HG02759 (cell line): ENCODE results near the gene UGT1A5.

Source experiments
- ATAC-seq: cut with Tn5 transposase; IDR thresholded peaks from one replicate; pipeline ENCODE4 v1.9.1; 2021; ENCODE audit warnings: mild to moderate bottlenecking, moderate library complexity; ENCODE audit not compliant: unreplicated experiment

Gene UGT1A5

DNA sequence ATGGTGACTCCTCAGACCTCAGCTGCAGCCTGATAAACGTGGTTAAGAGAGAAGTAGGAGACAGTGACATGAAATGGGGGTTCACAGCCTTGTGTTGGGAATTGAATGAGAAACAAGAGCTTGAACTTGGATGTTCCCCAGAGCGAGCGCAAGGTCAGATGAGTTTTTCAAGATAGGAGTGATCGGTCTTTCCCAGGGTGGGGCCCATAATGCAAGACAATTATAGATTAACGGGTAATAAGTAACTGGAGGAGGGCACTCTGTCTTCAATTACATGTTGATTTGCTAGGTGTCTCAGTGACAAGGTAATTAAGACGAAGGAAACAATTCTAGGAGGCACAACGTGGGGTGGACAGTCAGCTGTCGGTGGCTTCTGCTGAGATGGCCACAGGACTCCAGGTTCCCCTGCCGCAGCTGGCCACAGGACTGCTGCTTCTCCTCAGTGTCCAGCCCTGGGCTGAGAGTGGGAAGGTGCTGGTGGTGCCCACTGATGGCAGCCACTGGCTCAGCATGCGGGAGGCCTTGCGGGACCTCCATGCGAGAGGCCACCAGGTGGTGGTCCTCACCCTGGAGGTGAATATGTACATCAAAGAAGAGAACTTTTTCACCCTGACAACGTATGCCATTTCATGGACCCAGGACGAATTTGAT is at the start of gene UGT1A5:
Gene UGT1A5, plus strand, starts transcription at position 297 of the 651 bp plus-strand sequence. Its CDS starts 85 bp downstream, at position 382.
- no peak for ATAC-seq

- ATAC-seq = no peak
Measured at GRCh38 chr2:233663911-233664310, 48.8 kb upstream of the UGT1A5 start.

DNA sequence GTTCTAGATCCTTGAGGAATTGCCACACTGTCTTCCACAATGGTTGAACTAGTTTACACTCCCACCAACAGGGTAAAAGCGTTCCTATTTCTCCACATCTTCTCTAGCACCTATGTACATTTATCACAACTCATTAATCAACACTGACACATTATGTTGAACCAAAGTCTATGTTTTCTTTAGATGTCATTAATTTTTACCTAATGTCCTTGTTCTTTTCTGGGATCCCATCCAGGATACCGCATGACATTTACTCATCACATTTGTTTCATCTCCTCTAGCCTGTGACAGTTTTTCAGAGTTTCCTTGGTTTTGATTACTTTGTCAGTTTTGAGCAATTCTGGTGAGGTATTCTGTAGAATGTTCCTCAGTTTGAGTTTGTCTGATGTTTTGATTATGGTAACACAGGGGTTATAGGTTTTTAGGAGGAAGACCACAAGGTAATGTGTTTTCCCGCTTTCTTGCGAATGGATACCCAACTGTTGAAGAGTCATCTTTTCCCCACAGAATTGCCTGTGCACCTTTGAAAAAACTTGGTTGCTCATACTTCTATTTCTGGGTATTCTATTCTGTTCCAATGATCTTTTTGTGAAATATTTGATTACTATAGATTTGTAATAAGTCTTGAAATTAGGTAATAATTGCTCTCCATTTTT is 44.0 kb upstream of the UGT1A5 start:
- ATAC-seq = no peak

DNA sequence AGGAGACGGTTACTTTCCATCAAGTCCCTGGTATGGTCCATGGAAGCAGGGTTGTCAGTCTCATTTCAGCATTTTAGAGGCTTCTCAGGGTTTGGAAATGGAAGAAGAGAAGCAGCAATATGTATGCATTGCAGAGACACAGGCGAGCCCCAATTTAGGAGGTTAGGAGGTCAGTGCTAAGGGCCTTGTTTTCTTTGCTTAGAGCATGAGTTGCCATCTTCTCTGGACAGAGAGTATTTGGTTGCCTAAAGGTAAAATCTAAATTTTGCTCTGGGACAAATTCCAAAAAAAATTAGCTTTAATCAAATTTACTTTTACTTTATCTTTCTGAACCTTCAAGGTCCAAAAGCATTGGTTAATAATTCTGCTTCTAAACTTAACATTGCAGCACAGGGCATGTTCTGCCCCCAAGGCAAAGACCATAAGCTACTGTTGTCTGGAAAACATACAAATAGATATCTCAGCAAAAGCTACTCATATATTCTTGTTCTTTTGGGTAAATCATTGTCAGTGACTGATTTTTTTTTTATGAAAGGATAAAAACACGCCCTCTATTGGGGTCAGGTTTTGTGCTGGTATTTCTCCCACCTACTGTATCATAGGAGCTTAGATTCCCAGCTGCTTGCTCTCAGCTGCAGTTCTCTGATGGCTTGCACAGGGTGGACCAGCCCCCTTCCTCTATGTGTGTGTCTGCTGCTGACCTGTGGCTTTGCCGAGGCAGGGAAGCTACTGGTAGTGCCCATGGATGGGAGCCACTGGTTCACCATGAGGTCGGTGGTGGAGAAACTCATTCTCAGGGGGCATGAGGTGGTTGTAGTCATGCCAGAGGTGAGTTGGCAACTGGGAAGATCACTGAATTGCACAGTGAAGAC is 41.2 kb upstream of the UGT1A5 start, which contains the start of gene UGT1A9:
Gene UGT1A9, plus strand, starts transcription at position 609 of the 872 bp plus-strand sequence. Its CDS starts 37 bp downstream, at position 646.
- no peak for ATAC-seq

DNA sequence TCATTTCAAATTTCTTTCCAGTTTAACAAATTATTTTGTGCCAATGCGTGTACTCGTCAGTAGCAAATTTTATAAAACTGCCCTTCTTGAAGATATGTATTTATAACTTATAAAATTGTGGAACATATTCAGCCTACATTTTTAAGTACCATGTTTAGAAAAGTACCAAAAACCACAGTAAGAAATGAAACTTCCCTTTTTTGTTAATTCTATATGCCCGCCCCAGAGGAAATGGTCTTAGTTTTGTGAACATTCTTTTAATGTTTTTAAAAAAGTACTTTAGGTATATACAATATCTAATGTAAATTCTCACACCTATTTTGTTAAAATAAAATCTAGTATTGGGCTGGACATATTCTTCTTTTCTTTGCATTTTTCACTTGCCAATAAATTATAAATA is 39.8 kb upstream of the UGT1A5 start:
- ATAC-seq = no peak

GRCh38 chr2:233673896-233674295 is 38.8 kb upstream of the UGT1A5 start:
- no peak for ATAC-seq

DNA sequence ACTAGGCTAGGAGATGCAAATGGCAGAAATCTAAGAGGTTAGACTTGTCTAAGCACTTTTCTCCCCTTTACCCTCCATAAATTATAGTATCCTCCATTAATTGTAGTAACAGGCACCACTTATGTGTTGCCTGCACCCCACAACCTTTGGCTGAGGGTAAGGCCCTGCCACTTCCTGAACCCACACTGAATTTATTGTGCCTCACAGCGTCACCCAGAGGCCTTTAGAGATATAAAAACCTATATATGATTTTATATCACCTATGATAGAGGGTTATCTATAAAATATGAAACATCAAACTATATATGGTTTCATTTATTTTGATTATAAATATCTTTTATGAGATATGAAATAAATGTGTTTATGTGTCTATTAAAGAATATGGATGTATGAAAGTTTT is 38.4 kb upstream of the UGT1A5 start:
- ATAC-seq = no peak

DNA sequence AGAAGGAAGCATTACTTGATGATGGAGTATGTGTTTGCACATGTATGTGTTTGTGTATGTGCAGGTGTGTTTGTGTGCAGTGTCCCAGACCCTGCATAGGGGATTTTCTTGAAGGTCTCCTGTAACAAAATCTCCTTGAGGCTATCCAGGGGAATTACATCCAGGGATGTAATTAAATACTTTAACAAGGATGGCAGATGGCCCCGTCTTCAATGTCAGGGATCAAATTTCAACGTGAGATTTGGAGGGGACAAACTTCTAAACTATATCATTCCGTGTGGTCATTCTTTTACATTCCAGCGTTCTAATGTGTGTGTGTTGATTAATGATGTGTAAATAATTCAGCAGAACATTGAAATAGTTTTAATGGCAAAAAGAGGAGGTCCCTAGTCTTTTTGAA is 37.7 kb upstream of the UGT1A5 start:
- ATAC-seq = no peak

DNA sequence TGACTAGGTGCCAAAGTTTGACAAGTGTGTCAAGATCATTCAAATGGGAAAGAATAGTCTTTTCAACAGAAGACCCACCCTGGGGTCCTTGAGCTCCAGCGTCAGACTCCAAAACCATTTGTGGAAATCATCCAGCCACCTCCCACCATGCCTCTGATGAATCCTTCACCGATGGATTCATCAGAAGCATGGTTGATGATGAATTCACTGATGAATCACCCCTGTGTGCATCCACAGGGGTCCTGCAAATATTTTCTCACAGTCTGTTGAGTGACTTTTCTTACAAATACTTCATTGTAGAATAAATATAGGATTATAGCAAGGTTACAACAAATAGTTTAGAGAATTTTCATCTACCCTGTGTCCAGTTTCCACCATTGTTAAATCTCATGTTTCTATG is 36.7 kb upstream of the UGT1A5 start:
- ATAC-seq = no peak

GRCh38 chr2:233679196-233679595 is 33.5 kb upstream of the UGT1A5 start:
- no peak for ATAC-seq

GRCh38 chr2:233680361-233681045 is 32.2 kb upstream of the UGT1A5 start:
- ATAC-seq = no peak

DNA sequence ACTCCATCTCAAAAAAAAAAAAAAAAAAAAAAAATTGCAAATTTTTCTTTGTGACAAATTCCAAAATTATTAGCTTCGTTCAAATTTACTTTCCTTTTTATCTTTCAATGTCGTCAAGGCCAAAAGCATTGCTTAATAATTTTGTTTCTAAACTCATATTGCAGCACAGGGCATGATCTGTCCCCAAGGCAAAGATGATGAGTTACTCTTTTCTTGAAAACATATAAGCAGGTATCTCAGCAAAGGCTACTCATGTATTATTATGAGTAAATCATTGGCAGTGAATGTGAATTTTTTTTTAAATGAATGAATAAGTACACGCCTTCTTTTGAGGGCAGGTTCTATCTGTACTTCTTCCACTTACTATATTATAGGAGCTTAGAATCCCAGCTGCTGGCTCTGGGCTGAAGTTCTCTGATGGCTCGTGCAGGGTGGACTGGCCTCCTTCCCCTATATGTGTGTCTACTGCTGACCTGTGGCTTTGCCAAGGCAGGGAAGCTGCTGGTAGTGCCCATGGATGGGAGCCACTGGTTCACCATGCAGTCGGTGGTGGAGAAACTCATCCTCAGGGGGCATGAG is 31.1 kb upstream of the UGT1A5 start, which contains the start of gene UGT1A7:
Gene UGT1A7, plus strand, starts transcription at position 381 of the 579 bp plus-strand sequence. Its CDS starts 37 bp downstream, at position 418.
- ATAC-seq = no peak

- ATAC-seq = no peak
Measured at GRCh38 chr2:233684640-233685039, 28.1 kb upstream of the UGT1A5 start.

DNA sequence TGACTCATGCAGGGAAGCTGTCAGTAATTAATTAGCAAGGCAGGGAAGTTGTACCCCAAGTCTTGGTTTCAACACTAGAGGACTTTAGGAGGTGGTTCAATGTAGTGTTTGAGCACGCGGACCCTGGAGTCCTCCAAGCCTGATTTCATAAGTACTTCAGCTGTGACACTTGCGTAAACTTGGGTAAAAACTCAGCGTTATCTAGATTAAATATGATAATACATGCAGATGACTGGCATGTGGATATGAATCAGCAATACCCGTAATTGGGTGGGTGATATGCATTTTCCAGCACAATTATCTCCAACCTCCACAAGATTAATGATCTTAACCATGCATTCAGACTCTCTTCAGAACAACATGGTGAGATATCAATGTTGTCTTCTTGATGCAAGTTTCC is 25.8 kb upstream of the UGT1A5 start:
- no peak for ATAC-seq

DNA sequence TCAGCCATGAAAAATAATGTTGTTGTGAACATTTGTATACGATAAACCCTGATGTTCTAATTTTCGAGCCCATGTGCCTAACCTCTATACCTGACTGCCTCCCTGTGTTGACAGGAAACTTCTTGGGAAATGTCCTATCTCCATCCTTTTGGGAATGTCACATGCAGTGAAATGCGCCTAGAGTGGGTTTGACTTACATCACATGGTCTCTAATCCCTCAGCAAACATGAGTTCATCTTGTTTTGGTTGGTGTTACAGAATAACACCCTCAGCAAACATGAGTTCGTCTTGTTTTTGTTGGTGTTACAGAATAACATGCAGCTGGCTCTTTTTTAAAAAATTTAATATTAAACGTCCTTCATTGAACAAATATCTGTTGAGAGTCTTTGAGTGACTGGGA is 24.4 kb upstream of the UGT1A5 start:
- ATAC-seq = no peak

- no peak for ATAC-seq
Measured at GRCh38 chr2:233689031-233689430, 23.7 kb upstream of the UGT1A5 start.

- ATAC-seq = no peak
Measured at GRCh38 chr2:233689501-233689900, 23.2 kb upstream of the UGT1A5 start.

- ATAC-seq = no peak
Measured at GRCh38 chr2:233690444-233690843, 22.3 kb upstream of the UGT1A5 start.

DNA sequence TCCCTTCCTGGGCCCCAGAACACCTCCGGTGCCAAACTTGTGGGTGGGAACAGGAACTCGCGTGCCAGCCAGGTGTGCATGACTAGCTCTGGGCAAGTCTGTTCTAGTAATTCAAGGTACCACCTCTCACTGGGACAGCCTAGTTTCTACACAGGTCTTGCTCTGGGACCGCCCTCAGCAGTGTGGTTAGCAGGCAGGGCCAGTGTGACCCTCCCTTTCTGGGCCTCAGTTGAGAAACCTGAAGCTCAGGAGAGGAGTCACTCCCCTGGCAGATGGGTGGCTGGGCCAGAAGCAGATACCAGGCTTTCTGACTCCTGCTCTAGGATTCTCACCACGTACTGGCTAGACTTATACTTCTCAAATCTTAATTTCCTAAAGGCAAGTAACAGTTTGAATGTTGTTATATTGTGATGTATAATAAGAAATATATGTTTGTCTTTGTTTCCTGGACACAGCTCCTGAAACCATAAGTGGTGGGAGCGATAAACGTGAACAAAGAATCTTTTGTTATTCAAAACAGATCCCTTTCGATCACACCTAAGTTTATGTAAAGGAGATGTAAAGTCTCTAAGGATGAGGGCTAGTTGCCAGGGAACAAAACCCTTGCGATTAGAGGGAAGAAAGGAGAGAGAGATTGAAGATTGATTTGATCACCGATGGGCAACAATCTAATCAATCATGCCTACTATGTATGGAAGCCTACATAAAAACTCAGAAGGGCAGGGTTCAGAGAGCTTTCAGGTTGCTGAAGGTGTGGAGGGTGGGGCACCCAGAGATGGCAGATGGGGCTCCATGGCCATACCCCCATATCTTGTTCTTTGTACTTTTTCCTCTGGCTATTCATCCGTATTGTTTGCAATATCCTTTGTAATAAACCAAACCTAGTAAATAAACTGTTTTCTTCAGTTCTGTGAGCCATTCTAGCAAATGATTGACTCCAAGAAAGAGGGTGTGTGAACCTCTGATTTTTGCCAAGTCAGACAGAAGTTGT is 21.0 kb upstream of the UGT1A5 start:
- no peak for ATAC-seq
